LHCN-M2 (cell line): Measurements from ENCODE around the gene OLFML1. TPM values are rescaled to one million over a fixed set of nuclear protein-coding genes. Genes with fewer than 3 reads are reported as not detected.
A peak's percentile ranks its signal among the peaks of the same experiment; 100 is the strongest.

Experiments
- DNase-seq: peaks from one replicate; pipeline ENCODE4 v3.0.0-alpha.2; 2012; ENCODE audit warnings: low read depth
- total RNA-seq: library from RNA; depleted of rRNA; stranded (reverse); fragments of >200 nt; gene quantifications from 2 replicates; pipeline ENCODE4 v1.2.3, GENCODE V29; 2014

OLFML1 gene
- total RNA-seq, 1 experiment from 2014 or later: not detected

GRCh38 chr11:7532405-7533145 lies 47.3 kb downstream of the OLFML1 start:
- no peak for DNase-seq

GRCh38 chr11:7533199-7534041 lies 48.1 kb downstream of the OLFML1 start:
- no peak for DNase-seq

- no peak for DNase-seq
Observed at GRCh38 chr11:7534042-7534378, 48.7 kb downstream of the OLFML1 start.

- DNase-seq: peak; percentile 1
Observed at GRCh38 chr11:7536100-7536499, 50.8 kb downstream of the OLFML1 start.

- no peak for DNase-seq
Observed at GRCh38 chr11:7537265-7537664, 52.0 kb downstream of the OLFML1 start.

- no peak for DNase-seq
Observed at GRCh38 chr11:7538031-7538430, 52.7 kb downstream of the OLFML1 start.

- DNase-seq: no peak
Observed at GRCh38 chr11:7538466-7539454, 53.5 kb downstream of the OLFML1 start.

GRCh38 chr11:7540830-7541555 lies 55.7 kb downstream of the OLFML1 start:
- DNase-seq: no peak

GRCh38 chr11:7543302-7543701 lies 58.0 kb downstream of the OLFML1 start:
- no peak for DNase-seq

- DNase-seq: no peak
Observed at GRCh38 chr11:7544021-7544420, 58.7 kb downstream of the OLFML1 start.

- DNase-seq: no peak
Observed at GRCh38 chr11:7545611-7546010, 60.3 kb downstream of the OLFML1 start.

GRCh38 chr11:7546324-7546791 lies 61.1 kb downstream of the OLFML1 start:
- DNase-seq: peak; percentile 2

GRCh38 chr11:7547687-7548086 lies 62.4 kb downstream of the OLFML1 start:
- DNase-seq: no peak

GRCh38 chr11:7548659-7549274 lies 63.5 kb downstream of the OLFML1 start:
- DNase-seq: no peak

- no peak for DNase-seq
Observed at GRCh38 chr11:7549681-7550080, 64.4 kb downstream of the OLFML1 start.

GRCh38 chr11:7551571-7551970 lies 66.3 kb downstream of the OLFML1 start:
- peak; percentile 22 for DNase-seq

- no peak for DNase-seq
Observed at GRCh38 chr11:7552666-7553065, 67.4 kb downstream of the OLFML1 start.

- no peak for DNase-seq
Observed at GRCh38 chr11:7555052-7555699, 69.9 kb downstream of the OLFML1 start.

- DNase-seq: no peak
Observed at GRCh38 chr11:7558046-7558445, 72.7 kb downstream of the OLFML1 start.
